ENCODE results near the gene MAGI1.

GRCh38 chr3:66031102-66031698 is 7.5 kb downstream of the MAGI1 start:
- TF ChIP-seq CTCF (conservative IDR thresholded peaks at IDR 0.05; ENCODE audit: low read length), result no peak
- no peak for TF ChIP-seq EZH2phosphoT487 (IDR thresholded peaks at IDR 0.05; ENCODE audit: borderline replicate concordance)

Data from Loucy (cell line).